GM21723 (cell line): ENCODE measurements around the gene RIT2.
"Not testable (repeated sequence)": the region's sequence is repeated elsewhere in the genome, so short reads cannot be mapped to it uniquely, and the experiment has no call there.

Experiments used
- ATAC-seq: cut with Tn5 transposase; IDR thresholded peaks from one replicate; pipeline ENCODE4 v1.9.1; 2021; ENCODE audit warnings: mild to moderate bottlenecking, moderate library complexity; ENCODE audit not compliant: unreplicated experiment

The RIT2 gene

GRCh38 chr18:42778445-42779042 lies 336.9 kb downstream of the RIT2 start:
- no peak for ATAC-seq

- ATAC-seq, result no peak
Observed at GRCh38 chr18:42778024-42778423, 337.5 kb downstream of the RIT2 start.

- no peak for ATAC-seq
Observed at GRCh38 chr18:42773870-42774269, 341.6 kb downstream of the RIT2 start.

- no peak for ATAC-seq
Observed at GRCh38 chr18:42771936-42772335, 343.5 kb downstream of the RIT2 start.

GRCh38 chr18:42765302-42765701 lies 350.2 kb downstream of the RIT2 start:
- ATAC-seq, result no peak

GRCh38 chr18:42760290-42760689 lies 355.2 kb downstream of the RIT2 start:
- ATAC-seq, result no peak

GRCh38 chr18:42758852-42759251 lies 356.6 kb downstream of the RIT2 start:
- no peak for ATAC-seq

- no peak for ATAC-seq
Observed at GRCh38 chr18:42756214-42756613, 359.3 kb downstream of the RIT2 start.

GRCh38 chr18:42752916-42753315 lies 362.6 kb downstream of the RIT2 start:
- ATAC-seq, result no peak

GRCh38 chr18:42746794-42747193 lies 368.7 kb downstream of the RIT2 start:
- no peak for ATAC-seq

- no peak for ATAC-seq
Observed at GRCh38 chr18:42745931-42746330, 369.6 kb downstream of the RIT2 start.

GRCh38 chr18:42745171-42745570 lies 370.3 kb downstream of the RIT2 start:
- ATAC-seq, result no peak

- no peak for ATAC-seq
Observed at GRCh38 chr18:42743373-42744138, 371.9 kb downstream of the RIT2 start.

- no peak for ATAC-seq
Observed at GRCh38 chr18:42742969-42743368, 372.5 kb downstream of the RIT2 start.

GRCh38 chr18:42742474-42742873 lies 373.0 kb downstream of the RIT2 start:
- ATAC-seq, result no peak

- ATAC-seq, result not testable (repeated sequence)
Observed at GRCh38 chr18:42741805-42742347, 373.6 kb downstream of the RIT2 start.

- not testable (repeated sequence) for ATAC-seq
Observed at GRCh38 chr18:42741299-42741698, 374.2 kb downstream of the RIT2 start.

- ATAC-seq, result no peak
Observed at GRCh38 chr18:42736074-42736473, 379.4 kb downstream of the RIT2 start.

- no peak for ATAC-seq
Observed at GRCh38 chr18:42734520-42734919, 381.0 kb downstream of the RIT2 start.

GRCh38 chr18:42730272-42730671 lies 385.2 kb downstream of the RIT2 start:
- ATAC-seq, result no peak

GRCh38 chr18:42719221-42719620 lies 396.3 kb downstream of the RIT2 start:
- ATAC-seq, result no peak

GRCh38 chr18:42712065-42712464 lies 403.4 kb downstream of the RIT2 start:
- no peak for ATAC-seq
